Mucosa of descending colon (tissue), 3 donors: Measurements from ENCODE around the gene KMT5C. TPM values are rescaled to one million over a fixed set of nuclear protein-coding genes. Genes with fewer than 3 reads are reported as not detected.

Experiments used
- ATAC-seq: fragments of 200-7000 bp; cut with Tn5 transposase; one replicate; pipeline ENCODE4 v1.9.1; 2020; ENCODE audit warnings: mild to moderate bottlenecking, moderate library complexity
- DNase-seq, 3 donors: peaks; one replicate each; pipeline ENCODE4 v3.0.0-alpha.2; 2020
- H3K36me3 ChIP-seq: fragments of 200-600 bp; one replicate; pipeline ENCODE4 v1.8.0; 2021; ENCODE audit warnings: low read depth, mild to moderate bottlenecking
- H3K4me1 ChIP-seq: fragments of 200-600 bp; one replicate; pipeline ENCODE4 v1.8.0; 2021; ENCODE audit warnings: low read depth, mild to moderate bottlenecking
- H3K4me3 ChIP-seq: fragments of 200-600 bp; one replicate; pipeline ENCODE4 v1.8.0; 2021; ENCODE audit warnings: mild to moderate bottlenecking
- H3K9me3 ChIP-seq: fragments of 200-600 bp; one replicate; pipeline ENCODE4 v1.8.0; 2021; ENCODE audit warnings: mild to moderate bottlenecking
- intact Hi-C, 2 donors: fragments of 100-400 bp; cut with DNase I in 1 of 2; cut with micrococcal nuclease in 1 of 2; formaldehyde crosslinking; loops; one replicate each; pipeline versions ENCODE4 v1.11.0 to v1.11.1; 2022; cut with DNase I, micrococcal nuclease
- total RNA-seq, 3 donors: library from RNA; stranded (reverse); fragmentation: NEBNext Ultra II Directional in 2 of 3; extraction: Animal tissue kit (Norgen Biotek cat#: 25700) in 2 of 3; gene quantifications; one replicate each; pipeline versions ENCODE4 v1.2.1 to v1.2.4, GENCODE V29; 2021 to 2023
- TF ChIP-seq, protein P1 (sequence below): fragments of 200-600 bp; IDR thresholded peaks from one replicate; pipeline ENCODE4 v1.8.0; 2022; ENCODE audit warnings: antibody characterized with exemption, mild to moderate bottlenecking
- donor health status: DM: no; HTN: no; CAD: no; lungs with moderate emphysema.
- donor health status: DM: no; HTN: no; CAD: no.
- donor health status: DM: no; HTN: yes; CAD: no.

KMT5C gene
- total RNA-seq, 3 donors from 2014 or later, result 14.7 to 19.3 (median 16.5) TPM

DNA sequence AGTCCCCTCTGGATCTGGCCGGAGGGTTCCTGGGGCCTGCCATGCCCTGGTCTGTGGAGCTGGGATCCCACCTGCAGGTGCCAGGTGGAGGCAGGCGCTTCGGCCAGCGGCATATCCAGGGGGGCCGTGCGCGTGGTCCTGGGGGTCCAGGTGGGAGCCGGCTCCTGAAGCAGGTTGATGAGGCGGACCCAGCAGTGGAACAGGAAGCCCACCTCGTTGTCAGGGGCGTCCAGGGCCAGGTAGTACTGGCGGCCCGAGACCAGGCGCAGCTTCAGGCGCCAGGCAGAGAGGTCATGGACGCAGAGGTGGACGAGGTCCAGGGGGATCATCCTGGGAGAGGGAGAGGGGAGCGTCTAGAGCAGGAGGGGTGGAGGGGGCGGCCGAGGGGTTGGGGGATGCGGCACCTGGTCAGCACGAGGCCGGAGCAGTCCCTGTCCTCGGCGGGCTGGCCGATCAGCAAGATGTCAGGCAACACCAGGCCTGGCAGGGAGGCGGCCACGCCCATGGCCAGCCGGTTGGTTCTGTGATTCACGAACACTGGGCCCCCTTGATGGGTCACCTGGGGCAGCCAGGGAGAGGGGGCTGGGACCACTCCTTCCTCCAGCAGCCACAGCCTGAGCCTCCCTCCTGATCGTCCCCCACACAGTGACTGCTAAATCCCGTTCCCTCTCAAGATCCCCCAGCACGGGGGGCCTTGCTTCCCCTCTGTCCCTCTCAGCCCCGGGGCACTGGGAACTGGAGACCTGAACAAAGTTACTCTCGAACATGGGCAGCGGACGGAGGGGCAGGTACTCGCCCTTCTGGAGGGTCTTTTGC lies 22.7 kb downstream of the KMT5C start:
- intact Hi-C loops, result no loop called here
- ATAC-seq (no peak), DNase-seq (peak in 1 of 3 donors; percentile 42)
- Histone ChIP-seq H3K36me3 (no peaks in the 10 kb centered on the region), H3K9me3 (no peaks in the 10 kb centered on the region), H3K4me3 (no peak overlapping the region), H3K4me1 (no peaks in the 10 kb centered on the region)
- TF ChIP-seq, protein P1, sequence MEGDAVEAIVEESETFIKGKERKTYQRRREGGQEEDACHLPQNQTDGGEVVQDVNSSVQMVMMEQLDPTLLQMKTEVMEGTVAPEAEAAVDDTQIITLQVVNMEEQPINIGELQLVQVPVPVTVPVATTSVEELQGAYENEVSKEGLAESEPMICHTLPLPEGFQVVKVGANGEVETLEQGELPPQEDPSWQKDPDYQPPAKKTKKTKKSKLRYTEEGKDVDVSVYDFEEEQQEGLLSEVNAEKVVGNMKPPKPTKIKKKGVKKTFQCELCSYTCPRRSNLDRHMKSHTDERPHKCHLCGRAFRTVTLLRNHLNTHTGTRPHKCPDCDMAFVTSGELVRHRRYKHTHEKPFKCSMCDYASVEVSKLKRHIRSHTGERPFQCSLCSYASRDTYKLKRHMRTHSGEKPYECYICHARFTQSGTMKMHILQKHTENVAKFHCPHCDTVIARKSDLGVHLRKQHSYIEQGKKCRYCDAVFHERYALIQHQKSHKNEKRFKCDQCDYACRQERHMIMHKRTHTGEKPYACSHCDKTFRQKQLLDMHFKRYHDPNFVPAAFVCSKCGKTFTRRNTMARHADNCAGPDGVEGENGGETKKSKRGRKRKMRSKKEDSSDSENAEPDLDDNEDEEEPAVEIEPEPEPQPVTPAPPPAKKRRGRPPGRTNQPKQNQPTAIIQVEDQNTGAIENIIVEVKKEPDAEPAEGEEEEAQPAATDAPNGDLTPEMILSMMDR, result no peak

DNA sequence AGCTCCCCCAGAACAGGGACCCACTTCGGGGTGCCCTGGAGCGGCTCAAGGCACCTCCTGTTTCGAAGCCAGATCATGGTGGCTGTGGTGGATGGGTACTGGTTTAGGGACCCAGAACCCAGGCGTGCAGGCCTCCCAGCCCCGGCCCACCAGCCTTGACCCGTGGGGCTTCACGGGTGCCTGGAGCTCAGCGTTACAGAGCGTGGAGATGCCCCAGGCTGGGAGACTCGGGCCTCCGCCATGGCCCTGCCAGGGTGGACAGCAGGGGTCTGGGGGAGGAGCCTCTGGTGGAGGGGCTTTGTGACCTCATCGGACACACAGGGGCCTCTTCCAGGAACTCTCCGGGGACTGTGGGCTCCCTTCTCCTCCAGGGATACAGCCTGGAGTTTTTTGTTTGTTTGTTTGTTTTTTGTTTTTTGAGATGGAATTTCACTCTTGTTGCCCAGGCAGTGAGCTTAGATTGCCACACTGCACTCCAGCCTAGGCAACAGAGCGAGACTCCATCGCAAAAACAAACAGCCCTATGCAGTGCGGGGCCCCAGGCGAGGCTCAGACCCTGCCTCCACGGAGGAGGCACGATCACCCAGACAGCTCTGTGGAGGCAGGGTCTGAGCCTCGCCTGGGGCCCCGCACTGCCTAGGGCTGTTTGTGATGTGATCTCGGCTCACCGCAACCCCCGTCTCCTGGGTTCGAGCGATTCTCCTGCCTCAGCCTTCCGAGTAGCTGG lies 23.5 kb downstream of the KMT5C start, which contains the start of gene GARIN5B:
Gene GARIN5B, minus strand, starts transcription at position 271 of the 727 bp plus-strand sequence. Its CDS starts 194 bp downstream, at position 77.
- no peaks in the 10 kb centered on the region for H3K4me1 ChIP-seq
- ATAC-seq, result no peak
- H3K9me3 ChIP-seq, result no peaks in the 10 kb centered on the region
- intact Hi-C loops, result no loop called here
- DNase-seq, result peak in 1 of 3 donors; percentile 44
- TF ChIP-seq, protein P1, result no peak
- no peaks in the 10 kb centered on the region for H3K36me3 ChIP-seq
- no peak within 1 kb of the TSS for H3K4me3 ChIP-seq

DNA sequence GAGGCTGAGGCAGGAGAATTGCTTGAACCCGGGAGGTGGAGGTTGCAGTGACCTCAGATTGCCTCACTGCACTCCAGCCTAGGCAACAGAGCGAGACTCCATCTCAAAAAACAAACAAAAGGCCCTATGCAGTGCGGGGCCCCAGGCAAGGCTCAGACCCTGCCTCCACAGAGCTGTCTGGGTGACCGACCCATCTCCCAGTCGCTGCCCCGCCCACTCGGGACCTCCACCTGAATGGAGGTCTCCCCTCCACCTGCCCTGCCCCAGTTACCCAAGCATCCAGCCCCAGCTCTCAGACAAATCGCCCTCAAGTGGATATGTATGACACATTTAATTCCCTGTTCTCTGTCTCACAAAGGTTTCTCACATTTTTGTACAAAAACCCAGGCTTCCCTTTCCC lies 25.6 kb downstream of the KMT5C start:
- H3K4me3 ChIP-seq, result no peak overlapping the region
- TF ChIP-seq, protein P1, result no peak
- peaks cover 8% of the 10 kb centered on the region for H3K4me1 ChIP-seq
- intact Hi-C loops, result no loop called here
- ATAC-seq (no peak), DNase-seq (no peak)
- no peaks in the 10 kb centered on the region for H3K36me3 ChIP-seq
- H3K9me3 ChIP-seq, result no peaks in the 10 kb centered on the region

DNA sequence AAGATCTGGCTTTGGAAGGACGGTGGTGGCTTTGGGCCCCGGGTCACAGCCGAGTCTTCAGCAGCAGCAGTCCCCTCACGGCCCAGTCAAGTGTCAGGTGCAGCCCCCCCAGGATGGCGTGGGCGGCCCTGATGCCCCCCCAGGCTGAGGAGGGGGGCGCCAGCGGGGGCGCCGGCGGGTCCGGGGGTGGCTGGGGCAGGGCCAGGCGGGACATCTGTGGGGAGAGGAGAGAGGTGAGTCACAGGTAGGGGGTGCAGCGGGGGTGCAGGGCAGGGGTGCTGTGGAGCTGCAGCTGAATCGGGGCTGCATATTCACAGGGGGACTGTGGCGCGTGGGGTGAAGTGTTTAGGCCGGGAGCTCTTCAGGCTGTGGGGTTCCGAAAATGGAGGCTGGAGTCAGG lies 26.3 kb downstream of the KMT5C start:
- no peak for ATAC-seq
- DNase-seq, result no peak
- H3K4me3 ChIP-seq, result no peak overlapping the region
- intact Hi-C loops, result no loop called here
- peaks cover 8% of the 10 kb centered on the region for H3K4me1 ChIP-seq
- H3K9me3 ChIP-seq, result no peaks in the 10 kb centered on the region
- no peaks in the 10 kb centered on the region for H3K36me3 ChIP-seq
- TF ChIP-seq, protein P1, result no peak

DNA sequence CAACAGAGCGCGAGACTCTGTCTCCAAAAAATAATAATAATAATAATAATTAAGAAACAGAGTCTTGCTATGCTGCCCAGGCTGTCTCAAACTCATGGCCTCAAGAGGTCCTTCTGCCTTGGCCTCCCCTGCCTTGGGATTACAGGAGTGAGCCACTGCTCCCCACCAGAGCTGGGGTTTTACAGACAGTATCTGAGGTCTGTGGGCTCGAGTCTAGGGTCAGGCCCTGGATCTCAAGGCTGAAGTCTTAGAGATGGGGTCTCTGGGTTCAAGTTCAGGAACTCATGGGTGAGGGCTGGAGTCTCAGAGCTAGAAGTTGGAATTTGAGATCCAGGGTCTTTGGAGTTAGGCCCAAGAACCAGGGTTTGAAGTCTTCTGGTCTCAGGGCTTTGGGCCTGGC lies 27.1 kb downstream of the KMT5C start:
- TF ChIP-seq, protein P1, result no peak
- H3K4me3 ChIP-seq, result no peak overlapping the region
- H3K9me3 ChIP-seq, result no peaks in the 10 kb centered on the region
- H3K36me3 ChIP-seq, result no peaks in the 10 kb centered on the region
- no peak for ATAC-seq
- no peak for DNase-seq
- intact Hi-C loops, result no loop called here
- peaks cover 8% of the 10 kb centered on the region for H3K4me1 ChIP-seq
